Measurements from ENCODE around the gene CREB3L2. TPM values are rescaled to one million over a fixed set of nuclear protein-coding genes. Genes with fewer than 3 reads are reported as not detected.
A peak's percentile ranks its signal among the peaks of the same experiment; 100 is the strongest.
"Not testable (repeated sequence)": the region's sequence is repeated elsewhere in the genome, so short reads cannot be mapped to it uniquely, and the experiment has no call there.

CREB3L2 gene
- total and polyA plus RNA-seq, 2 experiments from 2014 or later: 37.6 to 38.3 TPM

DNA sequence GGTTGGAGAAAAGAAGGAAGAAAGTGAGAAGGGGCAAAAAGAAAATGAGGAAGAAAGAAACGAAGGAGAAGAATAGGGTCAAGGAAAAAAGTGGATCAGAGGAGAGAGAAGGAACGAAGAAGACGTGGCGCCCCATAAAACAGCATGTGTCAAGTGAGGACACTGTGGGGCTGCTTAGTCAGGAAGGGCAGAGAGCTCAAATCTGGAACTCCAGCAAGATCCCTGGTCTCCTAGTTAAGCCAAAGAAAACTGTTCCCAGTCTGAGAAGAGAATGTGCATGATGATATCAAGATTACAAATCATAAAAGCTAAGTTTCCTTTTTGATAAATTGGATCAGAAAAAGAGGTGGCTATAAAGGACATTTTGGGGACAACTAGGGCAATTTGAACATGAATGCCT is 33.0 kb downstream of the CREB3L2 start:
- no peak for DNase-seq (ENCODE audit: low spot score)
- Histone ChIP-seq H3K4me2 (no peak overlapping the region), H3K4me1 (ENCODE audit: insufficient read depth) (peaks cover 44% of the 10 kb centered on the region), H2AFZ (no peak overlapping the region), H3K27ac (peak overlapping the region; percentile 10), H3K36me3 (replicated peaks; ENCODE audit: insufficient read depth, low read depth) (no peaks in the 10 kb centered on the region), H3K4me3 (no peak overlapping the region), H4K20me1 (ENCODE audit: insufficient read depth, poor library complexity, severe bottlenecking) (peaks cover 7% of the 10 kb centered on the region), H3K27me3 (no peaks in the 10 kb centered on the region), H3K9me2 (replicated peaks; ENCODE audit: insufficient read depth) (no peaks in the 10 kb centered on the region), H3K9me3 (ENCODE audit: low read depth) (no peaks in the 10 kb centered on the region), H3K79me2 (peaks cover 88% of the 10 kb centered on the region)
- TF ChIP-seq, protein P1, sequence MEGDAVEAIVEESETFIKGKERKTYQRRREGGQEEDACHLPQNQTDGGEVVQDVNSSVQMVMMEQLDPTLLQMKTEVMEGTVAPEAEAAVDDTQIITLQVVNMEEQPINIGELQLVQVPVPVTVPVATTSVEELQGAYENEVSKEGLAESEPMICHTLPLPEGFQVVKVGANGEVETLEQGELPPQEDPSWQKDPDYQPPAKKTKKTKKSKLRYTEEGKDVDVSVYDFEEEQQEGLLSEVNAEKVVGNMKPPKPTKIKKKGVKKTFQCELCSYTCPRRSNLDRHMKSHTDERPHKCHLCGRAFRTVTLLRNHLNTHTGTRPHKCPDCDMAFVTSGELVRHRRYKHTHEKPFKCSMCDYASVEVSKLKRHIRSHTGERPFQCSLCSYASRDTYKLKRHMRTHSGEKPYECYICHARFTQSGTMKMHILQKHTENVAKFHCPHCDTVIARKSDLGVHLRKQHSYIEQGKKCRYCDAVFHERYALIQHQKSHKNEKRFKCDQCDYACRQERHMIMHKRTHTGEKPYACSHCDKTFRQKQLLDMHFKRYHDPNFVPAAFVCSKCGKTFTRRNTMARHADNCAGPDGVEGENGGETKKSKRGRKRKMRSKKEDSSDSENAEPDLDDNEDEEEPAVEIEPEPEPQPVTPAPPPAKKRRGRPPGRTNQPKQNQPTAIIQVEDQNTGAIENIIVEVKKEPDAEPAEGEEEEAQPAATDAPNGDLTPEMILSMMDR (IDR thresholded peaks at IDR 0.05; ENCODE audit: poor library complexity): no peak
- no peak for TF ChIP-seq EZH2phosphoT487 (IDR thresholded peaks at IDR 0.05; ENCODE audit: low read depth, severe bottlenecking, unreplicated experiment)
- no peak for TF ChIP-seq EZH2 (IDR thresholded peaks at IDR 0.05; ENCODE audit: borderline replicate concordance)
- WGBS (ENCODE audit: low lambda C conversion rate, missing lambda C conversion rate): 96% methylated on average over 4 of the region's 4 CpGs

DNA sequence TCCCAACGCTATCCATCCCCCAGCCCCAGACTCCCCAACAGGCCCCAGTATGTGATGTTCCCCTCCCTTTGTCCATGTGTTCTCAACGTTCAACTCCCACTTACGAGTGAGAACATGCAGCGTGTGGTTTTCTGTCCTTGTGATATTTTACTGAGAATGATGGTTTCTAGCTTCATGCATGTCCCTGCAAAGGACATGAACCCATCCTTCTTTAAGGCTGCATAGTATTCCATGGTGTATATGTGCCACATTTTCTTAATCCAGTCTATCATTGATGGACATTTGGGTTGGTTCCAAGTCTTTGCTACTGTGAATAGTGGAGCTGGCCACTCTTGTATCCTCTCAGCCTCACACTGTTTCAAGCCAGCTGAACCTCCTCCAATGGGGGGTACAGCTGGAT is 33.5 kb downstream of the CREB3L2 start:
- H3K27ac ChIP-seq: peak overlapping the region; percentile 91
- H3K9me3 ChIP-seq (ENCODE audit: low read depth); H3K9me2 ChIP-seq (replicated peaks; ENCODE audit: insufficient read depth); H2AFZ ChIP-seq; DNase-seq (ENCODE audit: low spot score); H3K36me3 ChIP-seq (replicated peaks; ENCODE audit: insufficient read depth, low read depth); H3K4me3 ChIP-seq; H3K27me3 ChIP-seq; H4K20me1 ChIP-seq (ENCODE audit: insufficient read depth, poor library complexity, severe bottlenecking): not testable (repeated sequence)
- H3K4me2 ChIP-seq: peak overlapping the region; percentile 57
- H3K4me1 ChIP-seq (ENCODE audit: insufficient read depth): peaks cover 50% of the 10 kb centered on the region
- 95% methylated on average over 4 of the region's 4 CpGs for WGBS (ENCODE audit: low lambda C conversion rate, missing lambda C conversion rate)
- H3K79me2 ChIP-seq: peaks cover 88% of the 10 kb centered on the region

DNA sequence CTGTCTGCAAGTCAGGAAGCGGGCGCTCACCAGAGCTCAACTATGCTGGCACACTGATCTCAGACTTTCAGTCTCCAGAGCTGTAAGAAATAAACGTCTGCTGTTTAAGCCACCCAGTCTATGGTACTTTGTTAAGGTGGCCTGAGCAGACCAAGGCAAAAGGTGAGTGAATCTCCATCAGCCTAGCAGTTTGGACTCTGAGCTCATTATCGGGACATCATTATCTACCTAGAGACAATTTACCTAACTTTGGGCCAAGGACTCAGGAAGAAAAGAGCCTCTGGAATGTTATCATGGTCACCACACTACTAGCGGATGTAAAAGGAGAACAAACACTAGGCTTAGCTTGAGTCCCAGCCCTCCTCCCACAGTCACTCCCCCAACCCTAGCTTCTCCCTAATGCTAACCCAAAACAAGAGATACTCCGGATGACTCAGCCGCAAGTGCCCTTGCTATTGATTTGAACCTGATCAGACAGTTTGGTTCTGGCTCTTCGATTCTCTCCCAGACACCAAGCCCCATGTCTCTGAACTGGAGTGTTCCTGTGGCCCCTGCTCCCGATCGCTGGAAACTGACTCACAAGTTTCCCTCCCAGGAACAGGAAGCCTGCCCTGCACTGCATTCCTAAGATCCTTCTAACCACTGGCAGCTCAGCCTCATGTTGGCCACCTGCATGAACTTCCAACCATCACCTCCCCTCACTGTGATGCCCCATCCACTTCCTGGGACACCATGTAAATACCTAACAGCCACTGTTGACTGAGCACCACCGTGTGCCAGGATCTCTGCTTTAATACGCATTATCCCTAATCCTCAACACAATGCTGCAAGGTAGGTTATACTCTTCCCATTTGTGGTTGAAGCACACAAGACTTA is 34.5 kb downstream of the CREB3L2 start:
- H3K27me3 ChIP-seq: no peaks in the 10 kb centered on the region
- H4K20me1 ChIP-seq (ENCODE audit: insufficient read depth, poor library complexity, severe bottlenecking): peaks cover 7% of the 10 kb centered on the region
- H3K4me2 ChIP-seq: peak overlapping the region; percentile 57
- TF ChIP-seq EZH2phosphoT487 (IDR thresholded peaks at IDR 0.05; ENCODE audit: low read depth, severe bottlenecking, unreplicated experiment) (no peak), EZH2 (IDR thresholded peaks at IDR 0.05; ENCODE audit: borderline replicate concordance) (no peak)
- TF ChIP-seq, protein P1 (IDR thresholded peaks at IDR 0.05; ENCODE audit: poor library complexity): no peak
- H3K79me2 ChIP-seq: peaks cover 90% of the 10 kb centered on the region
- peak; percentile 50 for DNase-seq (ENCODE audit: low spot score)
- H3K4me1 ChIP-seq (ENCODE audit: insufficient read depth): peaks cover 58% of the 10 kb centered on the region
- peak overlapping the region; percentile 91 for H3K27ac ChIP-seq
- H3K4me3 ChIP-seq: no peak overlapping the region
- no peak overlapping the region for H2AFZ ChIP-seq
- no peaks in the 10 kb centered on the region for H3K9me3 ChIP-seq (ENCODE audit: low read depth)
- H3K36me3 ChIP-seq (replicated peaks; ENCODE audit: insufficient read depth, low read depth): no peaks in the 10 kb centered on the region
- H3K9me2 ChIP-seq (replicated peaks; ENCODE audit: insufficient read depth): no peaks in the 10 kb centered on the region
- WGBS (ENCODE audit: low lambda C conversion rate, missing lambda C conversion rate): 46% methylated on average over 12 of the region's 12 CpGs

DNA sequence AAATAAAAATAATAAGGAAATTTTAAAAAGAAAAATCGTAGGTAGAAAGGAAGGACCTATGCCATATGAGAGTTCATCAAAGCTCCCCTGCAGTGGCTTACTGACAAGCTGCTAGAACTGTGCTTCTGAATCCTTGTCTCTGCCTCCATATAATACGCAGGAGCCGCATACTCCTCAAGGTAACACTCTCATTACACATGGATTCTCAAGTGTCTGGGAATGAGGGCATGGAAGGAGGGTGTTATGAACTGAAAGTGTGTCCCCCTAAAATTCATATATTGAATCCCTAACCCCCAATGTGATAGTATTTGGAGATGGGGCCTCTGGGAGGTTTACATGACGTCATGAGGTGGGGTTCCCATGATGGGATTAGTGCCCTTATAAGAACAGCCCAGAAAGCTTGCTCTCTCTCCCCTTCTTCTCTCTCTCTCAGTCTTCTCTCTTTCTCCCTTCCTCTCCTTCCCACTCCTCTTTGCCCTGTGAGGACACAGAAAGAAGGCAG is 35.2 kb downstream of the CREB3L2 start:
- no peak for DNase-seq (ENCODE audit: low spot score)
- no peak overlapping the region for H3K4me3 ChIP-seq
- peaks cover 7% of the 10 kb centered on the region for H4K20me1 ChIP-seq (ENCODE audit: insufficient read depth, poor library complexity, severe bottlenecking)
- H2AFZ ChIP-seq: no peak overlapping the region
- peak overlapping the region; percentile 91 for H3K27ac ChIP-seq
- H3K27me3 ChIP-seq: no peaks in the 10 kb centered on the region
- no peaks in the 10 kb centered on the region for H3K36me3 ChIP-seq (replicated peaks; ENCODE audit: insufficient read depth, low read depth)
- no peaks in the 10 kb centered on the region for H3K9me3 ChIP-seq (ENCODE audit: low read depth)
- peaks cover 58% of the 10 kb centered on the region for H3K4me1 ChIP-seq (ENCODE audit: insufficient read depth)
- TF ChIP-seq, protein P1 (IDR thresholded peaks at IDR 0.05; ENCODE audit: poor library complexity): peak; percentile 1
- TF ChIP-seq EZH2phosphoT487 (IDR thresholded peaks at IDR 0.05; ENCODE audit: low read depth, severe bottlenecking, unreplicated experiment): no peak
- WGBS (ENCODE audit: low lambda C conversion rate, missing lambda C conversion rate): 83% methylated on average over 4 of the region's 4 CpGs
- H3K9me2 ChIP-seq (replicated peaks; ENCODE audit: insufficient read depth): no peaks in the 10 kb centered on the region
- peaks cover 90% of the 10 kb centered on the region for H3K79me2 ChIP-seq
- peak overlapping the region; percentile 57 for H3K4me2 ChIP-seq

Data from hepatocyte (in vitro differentiated cells).